Tongue (tissue), 2 donors: ENCODE data around the gene SPOUT1. TPM values are rescaled to one million over a fixed set of nuclear protein-coding genes. Genes with fewer than 3 reads are reported as not detected.

Source experiments
- DNase-seq: peaks from one replicate; pipeline ENCODE4 v3.0.0-alpha.2; 2015
- total RNA-seq: library from RNA; depleted of rRNA; stranded (reverse); fragments of >200 nt; gene quantifications from one replicate; pipeline ENCODE4 v1.2.3, GENCODE V29; 2014

SPOUT1 gene
- total RNA-seq, 1 donor from 2014 or later = 17.1 TPM

DNA sequence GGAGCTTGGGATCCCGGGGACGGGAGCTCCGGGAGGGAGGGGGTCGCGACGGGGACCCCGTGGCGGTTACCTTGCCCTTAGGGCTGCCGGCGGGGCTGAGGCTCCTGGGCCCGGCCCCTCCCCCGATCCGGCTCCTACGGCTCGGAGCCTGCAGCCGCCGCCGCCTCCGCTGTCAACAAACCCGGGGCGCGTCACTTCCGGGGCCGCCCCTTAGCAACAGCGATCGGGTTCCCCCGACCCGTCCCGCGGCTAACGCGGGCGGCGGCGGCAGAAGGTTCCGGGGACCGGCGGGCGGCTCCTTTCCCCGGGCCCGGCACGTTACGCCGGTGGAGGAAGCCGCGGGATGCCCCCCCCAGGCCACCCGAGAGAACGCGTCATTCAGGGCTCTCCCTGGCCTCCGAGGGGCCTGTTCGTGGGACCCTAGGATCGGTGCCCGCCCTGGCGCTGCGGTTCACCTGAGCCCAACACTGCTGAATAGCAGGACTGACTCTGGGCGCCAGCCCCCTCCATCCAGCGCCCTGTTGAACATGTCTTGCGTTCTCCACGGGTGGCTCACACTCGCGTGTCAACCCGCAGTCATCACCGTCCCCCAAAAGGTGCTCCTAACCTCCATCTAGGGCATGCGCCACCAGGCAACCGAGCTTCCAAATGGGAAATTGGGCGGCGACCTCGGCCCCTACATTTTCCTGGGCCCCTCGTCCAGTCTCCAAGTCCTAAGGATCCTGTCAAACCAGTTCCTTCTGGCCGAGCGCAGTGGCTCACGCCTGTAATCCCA lies 57.7 kb downstream of the SPOUT1 start, which contains the start of gene ZER1:
Gene ZER1, minus strand, starts transcription at position 183 of the 775 bp plus-strand sequence. CDS start 16,362 bp downstream, outside the sequence.
- DNase-seq = peak; percentile 96

DNA sequence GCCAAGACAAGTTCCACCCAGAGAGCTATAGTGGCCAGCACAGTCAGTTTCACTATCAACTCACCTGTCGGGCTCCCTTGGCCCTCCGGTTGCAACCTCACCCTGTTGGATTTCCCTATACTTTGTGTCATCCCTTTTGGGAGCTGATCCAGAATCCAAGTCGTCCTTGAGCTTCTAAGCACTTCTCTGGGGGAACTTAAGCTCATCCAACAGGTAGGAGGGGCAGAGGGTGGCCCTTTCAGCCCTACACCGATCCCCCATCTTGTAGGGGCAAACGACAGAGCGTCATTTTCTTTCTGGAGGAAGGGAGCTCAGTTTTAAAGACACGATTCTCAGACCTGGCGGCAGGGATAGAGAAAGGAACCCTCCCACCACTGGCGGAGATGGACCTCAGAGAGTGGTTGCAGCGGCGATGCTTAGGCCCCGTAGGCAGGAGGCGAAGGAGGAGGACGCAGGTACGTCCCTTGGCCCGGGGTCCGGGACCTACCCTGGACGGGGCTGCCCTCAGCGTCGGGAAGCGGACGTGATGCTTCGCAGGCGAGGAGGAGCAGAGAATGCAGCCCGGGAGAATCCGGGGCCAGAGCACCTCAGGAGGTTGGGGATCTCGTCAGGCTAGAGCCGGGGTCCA lies 58.4 kb downstream of the SPOUT1 start:
- no peak for DNase-seq

DNA sequence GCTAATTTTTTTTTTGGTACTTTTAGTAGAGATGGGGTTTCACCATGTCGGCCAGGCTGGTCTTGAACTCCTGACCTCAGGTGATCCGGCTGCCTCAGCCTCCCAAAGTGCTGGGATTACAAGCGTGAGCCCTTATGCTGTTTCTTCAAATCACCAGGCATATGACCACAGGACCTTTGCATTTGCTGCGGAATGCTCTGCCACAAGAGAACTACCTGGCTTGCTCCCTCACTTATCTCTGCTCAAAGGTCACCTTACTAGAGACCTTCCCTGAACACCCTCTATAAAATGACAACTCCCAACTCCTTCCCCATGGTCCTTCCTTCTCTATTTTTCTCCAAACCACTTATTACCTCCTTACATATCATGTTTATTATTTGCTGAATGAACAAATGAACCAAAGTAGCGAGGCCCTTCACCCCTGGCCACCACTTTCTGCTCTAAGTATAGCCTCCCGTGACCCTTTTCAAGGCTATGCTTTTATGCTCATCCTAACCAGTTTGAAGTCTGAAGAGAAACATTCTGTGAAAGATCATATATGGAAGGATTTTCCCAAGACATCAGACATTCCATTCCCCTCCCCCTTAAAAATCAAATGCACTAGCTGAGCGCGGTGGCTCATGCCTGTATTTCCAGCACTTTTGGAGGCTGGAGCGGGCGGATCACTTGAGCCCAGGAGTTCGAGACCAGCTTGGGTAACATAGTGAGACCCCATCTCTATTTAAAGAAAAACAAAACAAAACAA lies 59.1 kb downstream of the SPOUT1 start:
- DNase-seq = no peak

Other genes with a start within 250 kb of the SPOUT1 start
- 37.0 TPM for gene DYNC2I2, start 172.9 kb downstream of the SPOUT1 start, total RNA-seq
- gene SET, start 140.6 kb downstream of the SPOUT1 start, total RNA-seq = 307 TPM
- gene PKN3, start 127.3 kb downstream of the SPOUT1 start, total RNA-seq = 5.9 TPM
- 4.1 TPM for gene ZDHHC12, start 105.7 kb downstream of the SPOUT1 start, total RNA-seq
- gene ZER1, start 57.9 kb downstream of the SPOUT1 start, total RNA-seq = 56.1 TPM
- gene TBC1D13, start 42.5 kb downstream of the SPOUT1 start, total RNA-seq = 22.9 TPM
- gene ENDOG, start 11.3 kb downstream of the SPOUT1 start, total RNA-seq = 30.7 TPM
- gene KYAT1, start 52.2 kb upstream of the SPOUT1 start, total RNA-seq = 7.3 TPM
- 25.8 TPM for gene LRRC8A, start 52.3 kb upstream of the SPOUT1 start, total RNA-seq
- 26.0 TPM for gene PHYHD1, start 91.2 kb upstream of the SPOUT1 start, total RNA-seq
- gene DOLK, start 117.8 kb upstream of the SPOUT1 start, total RNA-seq = 9.5 TPM
- gene NUP188, start 117.9 kb upstream of the SPOUT1 start, total RNA-seq = 47.6 TPM
- 67.9 TPM for gene SH3GLB2, start 198.5 kb upstream of the SPOUT1 start, total RNA-seq
- gene MIGA2, start 206.8 kb upstream of the SPOUT1 start, total RNA-seq = 25.2 TPM